Vagina (tissue), 2 donors: ENCODE results near the gene FBXW5.

Experiments used
- POLR2A ChIP-seq, 2 donors: fragments of 450-650 bp; IDR thresholded peaks; one replicate each; pipeline ENCODE4 v1.6.1; 2017; ENCODE audit warnings: antibody characterized with exemption in 2 of 2, mild to moderate bottlenecking in 2 of 2, moderate library complexity in 2 of 2
- POLR2AphosphoS5 ChIP-seq, 2 donors: sonication (generic); formaldehyde crosslinking; IDR thresholded peaks; one replicate each; pipeline ENCODE4 v1.9.0; 2017; ENCODE audit warnings: antibody characterized with exemption in 2 of 2, mild to moderate bottlenecking in 2 of 2, low read depth in 1 of 2; ENCODE audit not compliant: insufficient read depth in 1 of 2
- TF ChIP-seq, protein P1 (sequence below), 3 experiments: fragments of 450-650 bp in 2 of 3; fragments of 200-600 bp in 1 of 3; sonication (generic) in 1 of 3; IDR thresholded peaks; one replicate each; pipeline ENCODE4 v1.5.1; 2017 to 2019; ENCODE audit warnings: antibody characterized with exemption in 3 of 3, mild to moderate bottlenecking in 2 of 3, moderate library complexity in 2 of 3

- TF ChIP-seq, protein P1, sequence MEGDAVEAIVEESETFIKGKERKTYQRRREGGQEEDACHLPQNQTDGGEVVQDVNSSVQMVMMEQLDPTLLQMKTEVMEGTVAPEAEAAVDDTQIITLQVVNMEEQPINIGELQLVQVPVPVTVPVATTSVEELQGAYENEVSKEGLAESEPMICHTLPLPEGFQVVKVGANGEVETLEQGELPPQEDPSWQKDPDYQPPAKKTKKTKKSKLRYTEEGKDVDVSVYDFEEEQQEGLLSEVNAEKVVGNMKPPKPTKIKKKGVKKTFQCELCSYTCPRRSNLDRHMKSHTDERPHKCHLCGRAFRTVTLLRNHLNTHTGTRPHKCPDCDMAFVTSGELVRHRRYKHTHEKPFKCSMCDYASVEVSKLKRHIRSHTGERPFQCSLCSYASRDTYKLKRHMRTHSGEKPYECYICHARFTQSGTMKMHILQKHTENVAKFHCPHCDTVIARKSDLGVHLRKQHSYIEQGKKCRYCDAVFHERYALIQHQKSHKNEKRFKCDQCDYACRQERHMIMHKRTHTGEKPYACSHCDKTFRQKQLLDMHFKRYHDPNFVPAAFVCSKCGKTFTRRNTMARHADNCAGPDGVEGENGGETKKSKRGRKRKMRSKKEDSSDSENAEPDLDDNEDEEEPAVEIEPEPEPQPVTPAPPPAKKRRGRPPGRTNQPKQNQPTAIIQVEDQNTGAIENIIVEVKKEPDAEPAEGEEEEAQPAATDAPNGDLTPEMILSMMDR (IDR thresholded peaks at IDR 0.05) = no peak
- TF ChIP-seq POLR2A (IDR thresholded peaks at IDR 0.05) (no peak), POLR2AphosphoS5 (IDR thresholded peaks at IDR 0.05; ENCODE audit: insufficient read depth in 1 of 2, low read depth in 1 of 2) (no peak)
These were observed 8.6 kb upstream of the FBXW5 start for GRCh38 chr9:136952876-136953770.
